ENCODE results near the gene UBE2R2. TPM values are rescaled to one million over a fixed set of nuclear protein-coding genes. Genes with fewer than 3 reads are reported as not detected.

The UBE2R2 gene
- polyA plus RNA-seq, 12 donors = 40.3 to 173 (median 44.3) TPM

Other genes starting within 250 kb of the UBE2R2 start
- 1 to 10 TPM in 3 of 12 donors, under 1 TPM in 2, not detected in 7; 0.58 to 8.1 (median 1.5) TPM for gene PRSS3, start 21.6 kb upstream of the UBE2R2 start, polyA plus RNA-seq (ENCODE audit: insufficient read length in 12 of 12)
- gene UBAP2, start 231.7 kb downstream of the UBE2R2 start, polyA plus RNA-seq (ENCODE audit: insufficient read length in 12 of 12) = 100 to 1,000 TPM in 1 of 12 donors, 10 to 100 TPM in 11; 53.2 to 173 (median 73.1) TPM

Data from muscle of arm (tissue), 12 donors.